C4-2B (cell line): ENCODE results near the gene FMNL2.

Experiments used
- ZFX ChIP-seq: fragments of 450-650 bp; IDR thresholded peaks from 2 replicates; pipeline ENCODE4 v1.6.1; 2017
- TF ChIP-seq, protein P1 (sequence below): fragments of 450-650 bp; conservative IDR thresholded peaks from 2 replicates; pipeline ENCODE4 v1.5.1; 2017; ENCODE audit warnings: mild to moderate bottlenecking

DNA sequence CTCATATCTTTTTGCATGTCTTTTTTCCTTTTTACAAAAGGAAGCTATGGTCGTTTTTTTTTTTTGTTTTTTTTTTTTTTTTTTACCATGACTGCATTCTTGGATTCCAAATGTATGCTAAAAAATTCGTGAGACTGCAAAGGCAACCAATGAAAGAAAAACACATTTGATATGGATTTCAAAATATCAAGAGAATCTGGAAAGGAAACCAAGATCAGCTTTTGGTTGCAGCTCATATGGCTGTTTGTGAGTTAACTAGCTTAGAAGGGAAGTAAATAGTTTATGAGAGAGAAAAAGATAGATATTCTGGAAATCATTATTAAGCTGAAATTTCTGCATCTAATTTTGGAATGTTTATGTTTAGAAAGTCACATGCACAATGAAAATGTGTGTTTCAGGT, 272.0 kb downstream of the FMNL2 start:
- TF ChIP-seq, protein P1, sequence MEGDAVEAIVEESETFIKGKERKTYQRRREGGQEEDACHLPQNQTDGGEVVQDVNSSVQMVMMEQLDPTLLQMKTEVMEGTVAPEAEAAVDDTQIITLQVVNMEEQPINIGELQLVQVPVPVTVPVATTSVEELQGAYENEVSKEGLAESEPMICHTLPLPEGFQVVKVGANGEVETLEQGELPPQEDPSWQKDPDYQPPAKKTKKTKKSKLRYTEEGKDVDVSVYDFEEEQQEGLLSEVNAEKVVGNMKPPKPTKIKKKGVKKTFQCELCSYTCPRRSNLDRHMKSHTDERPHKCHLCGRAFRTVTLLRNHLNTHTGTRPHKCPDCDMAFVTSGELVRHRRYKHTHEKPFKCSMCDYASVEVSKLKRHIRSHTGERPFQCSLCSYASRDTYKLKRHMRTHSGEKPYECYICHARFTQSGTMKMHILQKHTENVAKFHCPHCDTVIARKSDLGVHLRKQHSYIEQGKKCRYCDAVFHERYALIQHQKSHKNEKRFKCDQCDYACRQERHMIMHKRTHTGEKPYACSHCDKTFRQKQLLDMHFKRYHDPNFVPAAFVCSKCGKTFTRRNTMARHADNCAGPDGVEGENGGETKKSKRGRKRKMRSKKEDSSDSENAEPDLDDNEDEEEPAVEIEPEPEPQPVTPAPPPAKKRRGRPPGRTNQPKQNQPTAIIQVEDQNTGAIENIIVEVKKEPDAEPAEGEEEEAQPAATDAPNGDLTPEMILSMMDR, result no peak
- no peak for TF ChIP-seq ZFX
